KMS-11 (cell line): Measurements from ENCODE around the gene C9orf50.

Experiments used
- H2AFZ ChIP-seq: fragments of 200-600 bp; sonication (generic); 2 replicates; pipeline ENCODE4 v1.6.1; 2016; ENCODE audit warnings: antibody characterized with exemption, mixed run types, low read depth
- H3K27ac ChIP-seq: fragments of 200-600 bp; sonication (generic); 2 replicates; pipeline ENCODE4 v1.6.1; 2016; ENCODE audit warnings: mild to moderate bottlenecking, mixed run types
- H3K27me3 ChIP-seq: fragments of 200-600 bp; sonication (generic); 2 replicates; pipeline ENCODE4 v1.6.1; 2017; ENCODE audit warnings: mild to moderate bottlenecking, low read depth, mixed run types, moderate library complexity; ENCODE audit not compliant: insufficient read depth
- H3K36me3 ChIP-seq: fragments of 200-600 bp; sonication (generic); 2 replicates; pipeline ENCODE4 v1.6.1; 2017; ENCODE audit warnings: mild to moderate bottlenecking, mixed run types; ENCODE audit not compliant: insufficient read depth
- H3K4me1 ChIP-seq: fragments of 200-600 bp; sonication (generic); 2 replicates; pipeline ENCODE4 v1.6.1; 2016; ENCODE audit warnings: mild to moderate bottlenecking, low read depth, mixed run types; ENCODE audit not compliant: poor library complexity, severe bottlenecking
- H3K4me2 ChIP-seq: fragments of 200-600 bp; sonication (generic); 2 replicates; pipeline ENCODE4 v1.7.0; 2016; ENCODE audit warnings: mild to moderate bottlenecking, mixed run types
- H3K4me3 ChIP-seq: fragments of 200-600 bp; sonication (generic); IDR thresholded peaks from 2 replicates; pipeline ENCODE4 v1.6.1; 2017; ENCODE audit warnings: low read depth, low read length, mixed read lengths; ENCODE audit not compliant: insufficient read depth
- H3K79me2 ChIP-seq: fragments of 200-600 bp; sonication (generic); 2 replicates; pipeline ENCODE4 v1.6.1; 2016; ENCODE audit warnings: low read depth, mixed run types; ENCODE audit not compliant: insufficient read depth
- H3K9ac ChIP-seq: fragments of 200-600 bp; sonication (generic); 2 replicates; pipeline ENCODE4 v1.6.1; 2016; ENCODE audit warnings: mild to moderate bottlenecking, mixed run types
- H4K20me1 ChIP-seq: fragments of 200-600 bp; sonication (generic); 2 replicates; pipeline ENCODE4 v1.6.1; 2016; ENCODE audit warnings: mild to moderate bottlenecking, mixed run types; ENCODE audit not compliant: insufficient read depth
- TF ChIP-seq, protein P1 (sequence below): fragments of 200-600 bp; sonication (generic); conservative IDR thresholded peaks from 2 replicates; pipeline ENCODE4 v1.6.1; 2017; ENCODE audit warnings: low read depth, mild to moderate bottlenecking, antibody characterized with exemption, low read length, moderate library complexity, mixed read lengths

The C9orf50 gene

DNA sequence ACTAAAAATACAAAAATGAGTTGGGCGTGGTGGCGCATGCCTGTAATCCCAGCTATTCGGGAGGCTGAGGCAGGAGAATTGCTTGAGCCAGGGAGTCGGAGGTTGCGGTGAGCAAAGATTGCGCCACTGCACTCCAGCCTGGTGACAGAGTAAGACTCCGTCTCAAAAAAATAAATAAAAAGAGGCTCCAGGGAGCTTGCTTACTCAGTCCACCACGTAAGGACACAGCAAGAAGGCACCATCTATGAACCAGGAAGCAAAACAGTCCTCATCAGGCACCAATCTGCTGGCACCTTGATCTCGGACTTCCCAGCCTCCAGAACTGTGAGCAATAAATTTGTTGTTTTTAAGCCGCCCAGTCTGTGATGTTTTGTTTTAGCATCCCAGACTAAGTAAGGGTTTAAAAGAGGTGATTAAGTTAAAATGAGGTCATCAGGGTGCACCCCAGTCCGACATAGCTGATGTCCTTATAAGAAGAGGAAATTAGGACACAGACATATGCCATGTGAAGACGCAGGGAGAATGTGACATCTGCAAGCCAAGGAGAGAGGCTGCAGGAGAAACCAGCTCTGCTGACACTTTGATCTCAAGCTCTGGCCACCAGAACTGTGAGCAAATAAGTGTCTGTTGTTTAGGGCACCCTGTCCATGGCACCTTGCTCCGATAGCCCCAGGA lies 45.9 kb downstream of the C9orf50 start:
- Histone ChIP-seq H3K27me3 (no peaks in the 10 kb centered on the region), H4K20me1 (no peaks in the 10 kb centered on the region), H3K4me2 (no peak overlapping the region), H2AFZ (no peak overlapping the region), H3K27ac (no peak overlapping the region), H3K4me1 (peaks cover 32% of the 10 kb centered on the region), H3K9ac (no peak overlapping the region), H3K79me2 (no peaks in the 10 kb centered on the region), H3K36me3 (no peaks in the 10 kb centered on the region), H3K4me3 (no peak overlapping the region)
- TF ChIP-seq, protein P1, sequence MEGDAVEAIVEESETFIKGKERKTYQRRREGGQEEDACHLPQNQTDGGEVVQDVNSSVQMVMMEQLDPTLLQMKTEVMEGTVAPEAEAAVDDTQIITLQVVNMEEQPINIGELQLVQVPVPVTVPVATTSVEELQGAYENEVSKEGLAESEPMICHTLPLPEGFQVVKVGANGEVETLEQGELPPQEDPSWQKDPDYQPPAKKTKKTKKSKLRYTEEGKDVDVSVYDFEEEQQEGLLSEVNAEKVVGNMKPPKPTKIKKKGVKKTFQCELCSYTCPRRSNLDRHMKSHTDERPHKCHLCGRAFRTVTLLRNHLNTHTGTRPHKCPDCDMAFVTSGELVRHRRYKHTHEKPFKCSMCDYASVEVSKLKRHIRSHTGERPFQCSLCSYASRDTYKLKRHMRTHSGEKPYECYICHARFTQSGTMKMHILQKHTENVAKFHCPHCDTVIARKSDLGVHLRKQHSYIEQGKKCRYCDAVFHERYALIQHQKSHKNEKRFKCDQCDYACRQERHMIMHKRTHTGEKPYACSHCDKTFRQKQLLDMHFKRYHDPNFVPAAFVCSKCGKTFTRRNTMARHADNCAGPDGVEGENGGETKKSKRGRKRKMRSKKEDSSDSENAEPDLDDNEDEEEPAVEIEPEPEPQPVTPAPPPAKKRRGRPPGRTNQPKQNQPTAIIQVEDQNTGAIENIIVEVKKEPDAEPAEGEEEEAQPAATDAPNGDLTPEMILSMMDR = no peak

DNA sequence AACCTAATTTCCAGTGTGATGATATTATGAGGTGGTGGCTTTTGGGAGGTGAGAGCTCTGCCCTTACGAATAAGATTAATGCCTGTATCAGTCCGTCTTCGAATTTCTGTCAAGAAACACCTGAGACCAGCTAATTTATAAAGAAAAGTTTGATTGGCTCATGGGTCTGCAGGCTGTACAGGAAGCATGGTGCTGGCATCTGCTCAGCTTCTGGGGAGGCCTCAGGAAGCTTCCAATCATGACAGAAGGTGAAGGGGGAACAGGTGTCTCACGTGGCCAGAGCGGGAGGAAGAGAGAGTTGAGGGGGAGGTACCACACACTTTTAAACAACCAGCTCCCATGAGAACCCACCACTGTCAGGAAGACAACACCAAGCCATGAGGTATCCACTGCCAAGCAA lies 46.9 kb downstream of the C9orf50 start:
- TF ChIP-seq, protein P1 = no peak
- no peak overlapping the region for H2AFZ ChIP-seq
- no peaks in the 10 kb centered on the region for H3K27me3 ChIP-seq
- H3K36me3 ChIP-seq = no peaks in the 10 kb centered on the region
- H3K27ac ChIP-seq = no peak overlapping the region
- no peak overlapping the region for H3K4me2 ChIP-seq
- no peak overlapping the region for H3K4me3 ChIP-seq
- peaks cover 30% of the 10 kb centered on the region for H3K4me1 ChIP-seq
- no peak overlapping the region for H3K9ac ChIP-seq
- H4K20me1 ChIP-seq = no peaks in the 10 kb centered on the region
- no peaks in the 10 kb centered on the region for H3K79me2 ChIP-seq

DNA sequence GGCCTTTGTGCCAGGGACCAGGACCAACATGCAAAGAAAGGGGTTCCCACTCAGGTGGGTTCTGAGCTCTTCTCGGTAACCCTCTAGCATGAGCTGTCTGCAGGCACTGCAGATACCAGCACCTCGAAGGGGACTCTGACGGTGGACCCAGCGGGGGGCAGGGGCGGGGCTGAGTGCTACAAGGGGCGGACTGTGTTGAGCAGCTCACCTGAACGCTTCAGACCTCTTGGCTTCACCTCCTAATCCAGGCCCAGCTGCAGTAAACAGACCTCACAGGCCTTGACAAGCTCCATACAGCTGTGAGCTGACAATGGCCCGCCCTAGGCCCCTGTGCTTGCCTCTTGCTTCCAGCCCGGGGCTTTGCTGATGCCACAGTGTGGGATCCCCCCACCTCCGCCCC lies 48.4 kb downstream of the C9orf50 start:
- H3K9ac ChIP-seq = no peak overlapping the region
- H3K4me2 ChIP-seq = no peak overlapping the region
- H3K27me3 ChIP-seq = no peaks in the 10 kb centered on the region
- H2AFZ ChIP-seq = no peak overlapping the region
- peaks cover 26% of the 10 kb centered on the region for H3K4me1 ChIP-seq
- H3K79me2 ChIP-seq = no peaks in the 10 kb centered on the region
- H3K36me3 ChIP-seq = no peaks in the 10 kb centered on the region
- no peak overlapping the region for H3K27ac ChIP-seq
- H4K20me1 ChIP-seq = no peaks in the 10 kb centered on the region
- no peak overlapping the region for H3K4me3 ChIP-seq
- TF ChIP-seq, protein P1 = no peak

DNA sequence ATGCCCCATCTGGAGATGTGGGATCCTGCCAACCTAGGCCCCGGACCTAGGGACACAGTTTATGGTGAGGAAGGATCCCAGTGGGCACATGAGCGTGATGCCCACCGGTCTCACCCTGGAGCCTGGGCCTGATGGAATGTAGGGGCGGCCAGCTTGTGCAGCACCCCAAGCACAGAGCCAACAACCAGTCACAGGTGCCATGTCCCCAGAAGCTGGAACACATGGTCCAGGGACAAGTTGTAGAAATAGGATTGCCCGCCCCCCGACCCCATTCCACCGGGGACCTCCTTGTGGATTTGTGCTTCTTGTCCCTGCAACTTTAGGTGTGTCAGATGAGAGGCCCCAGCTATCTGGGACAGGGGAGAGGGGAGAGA lies 48.9 kb downstream of the C9orf50 start:
- TF ChIP-seq, protein P1 = no peak
- no peak overlapping the region for H3K27ac ChIP-seq
- H3K27me3 ChIP-seq = no peaks in the 10 kb centered on the region
- H2AFZ ChIP-seq = no peak overlapping the region
- H3K36me3 ChIP-seq = no peaks in the 10 kb centered on the region
- H3K4me1 ChIP-seq = peaks cover 26% of the 10 kb centered on the region
- H3K4me2 ChIP-seq = no peak overlapping the region
- no peaks in the 10 kb centered on the region for H3K79me2 ChIP-seq
- no peak overlapping the region for H3K4me3 ChIP-seq
- no peaks in the 10 kb centered on the region for H4K20me1 ChIP-seq
- H3K9ac ChIP-seq = no peak overlapping the region
